Lung (tissue), 12 donors: Measurements from ENCODE around the gene SLC8A2. TPM values are rescaled to one million over a fixed set of nuclear protein-coding genes. Genes with fewer than 3 reads are reported as not detected.

Source experiments
- ATAC-seq: fragments of 200-7000 bp; cut with Tn5 transposase; one replicate; pipeline ENCODE4 v1.9.1; 2020; ENCODE audit warnings: moderate number of reproducible peaks; ENCODE audit not compliant: insufficient read depth, low FRiP score
- DNase-seq, 3 donors: peaks; one replicate each; pipeline ENCODE4 v3.0.0-alpha.2; 2013 to 2017
- H3K27ac ChIP-seq, 2 donors: one replicate each; pipeline ENCODE4 v1.5.1; 2013; ENCODE audit warnings: mild to moderate bottlenecking in 2 of 2, moderate library complexity in 2 of 2, control low read depth in 1 of 2, inconsistent platforms in 1 of 2, low read depth in 1 of 2, low read length in 1 of 2
- H3K27me3 ChIP-seq, 3 donors: one replicate each; pipeline ENCODE4 v1.5.1; 2013; ENCODE audit warnings: low read length in 2 of 3; ENCODE audit not compliant: control insufficient read depth in 3 of 3, insufficient read depth in 3 of 3
- H3K36me3 ChIP-seq, 4 donors: one replicate each; pipeline ENCODE4 v1.5.1; 2013; ENCODE audit warnings: low read length in 4 of 4, mild to moderate bottlenecking in 1 of 4, moderate library complexity in 1 of 4; ENCODE audit not compliant: control insufficient read depth in 4 of 4, insufficient read depth in 4 of 4
- H3K4me1 ChIP-seq, 5 donors: one replicate each; pipeline ENCODE4 v1.5.1; 2013; ENCODE audit warnings: low read length in 5 of 5, mild to moderate bottlenecking in 2 of 5, moderate library complexity in 1 of 5; ENCODE audit not compliant: control insufficient read depth in 5 of 5, insufficient read depth in 5 of 5
- H3K4me3 ChIP-seq: one replicate; pipeline ENCODE4 v1.5.1; 2013; ENCODE audit warnings: mild to moderate bottlenecking, control low read depth, moderate library complexity
- H3K9ac ChIP-seq, 2 donors: one replicate each; pipeline ENCODE4 v1.5.1; 2013; ENCODE audit warnings: low read length in 2 of 2, control low read depth in 1 of 2; ENCODE audit not compliant: insufficient read depth in 1 of 2
- H3K9me3 ChIP-seq, 4 donors: one replicate each; pipeline ENCODE4 v1.5.1; 2013; ENCODE audit warnings: low read length in 3 of 4, mild to moderate bottlenecking in 1 of 4, moderate library complexity in 1 of 4; ENCODE audit not compliant: control insufficient read depth in 4 of 4, insufficient read depth in 3 of 4
- WGBS, 2 donors: extraction: QIAGEN DNeasy Blood & Tissue Kit; methylation state at CpG; one replicate each; pipeline ENCODE4 v1.1.7; 2013; 5-methylcytosine and 5-hydroxymethylcytosine counted together
- polyA plus RNA-seq, 2 donors: library from polyadenylated mRNA; stranded (reverse); fragments of 200-250 nt; gene quantifications; one replicate each; pipeline ENCODE4 v1.2.1, GENCODE V29; 2013
- total RNA-seq, 2 donors: library from RNA; depleted of rRNA in 1 of 2; stranded (reverse); fragments of >200 nt in 1 of 2; gene quantifications; one replicate each; pipeline ENCODE4 v1.2.1, GENCODE V29; 2014 to 2021
- TF ChIP-seq, protein P1 (sequence below): IDR thresholded peaks from 2 replicates; pipeline ENCODE4 v1.5.1; 2012; ENCODE audit warnings: mild to moderate bottlenecking; ENCODE audit errors: control extremely low read depth, extremely low read depth
- donor health status: control.
- donor health status: control.
- donor health status: Bipolar disorder and iron deficiency.
- donor health status: healthy.
- donor health status: DM: yes; HTN: yes; CAD: no.

The SLC8A2 gene
- total and polyA plus RNA-seq, 4 donors, result 0.10 to 0.26 (median 0.15) TPM

DNA sequence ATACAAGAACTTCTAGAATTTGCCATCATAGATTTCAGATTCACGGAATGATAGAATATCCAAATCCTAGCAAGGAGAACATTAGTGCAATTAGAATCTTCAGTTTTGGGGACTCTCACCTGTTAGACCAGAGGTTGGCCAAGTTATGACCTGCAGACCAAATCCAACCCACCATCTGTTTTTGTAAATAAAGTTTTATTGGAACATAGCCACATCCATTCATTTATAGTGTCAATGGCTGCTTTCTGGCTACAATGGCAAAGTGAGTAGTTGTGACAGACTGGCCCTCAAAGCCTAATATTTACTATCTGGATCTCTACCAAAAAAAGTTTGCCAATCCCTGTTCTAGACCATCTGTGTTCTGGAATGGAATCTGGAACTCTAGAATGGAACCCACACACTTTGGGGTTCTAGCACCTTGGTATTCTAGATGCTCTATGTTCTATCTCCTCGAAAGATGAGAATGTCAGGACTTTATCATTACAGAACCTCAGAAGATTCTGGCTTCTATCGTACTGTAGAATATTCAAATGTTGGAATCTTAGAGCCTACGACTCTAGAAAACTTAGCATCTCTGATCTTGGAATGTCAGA lies 9.9 kb upstream of the SLC8A2 start:
- no peak overlapping the region for H3K27ac ChIP-seq
- peaks cover 0 to 13% (median 4%) of the 10 kb centered on the region in 5 donors for H3K4me1 ChIP-seq
- H3K36me3 ChIP-seq, result peaks cover 0 to 7% (median 2%) of the 10 kb centered on the region in 4 donors
- no peaks in the 10 kb centered on the region for H3K9me3 ChIP-seq
- ATAC-seq (no peak), DNase-seq (no peak)
- H3K27me3 ChIP-seq, result no peaks in the 10 kb centered on the region
- no peak overlapping the region for H3K4me3 ChIP-seq
- TF ChIP-seq, protein P1, sequence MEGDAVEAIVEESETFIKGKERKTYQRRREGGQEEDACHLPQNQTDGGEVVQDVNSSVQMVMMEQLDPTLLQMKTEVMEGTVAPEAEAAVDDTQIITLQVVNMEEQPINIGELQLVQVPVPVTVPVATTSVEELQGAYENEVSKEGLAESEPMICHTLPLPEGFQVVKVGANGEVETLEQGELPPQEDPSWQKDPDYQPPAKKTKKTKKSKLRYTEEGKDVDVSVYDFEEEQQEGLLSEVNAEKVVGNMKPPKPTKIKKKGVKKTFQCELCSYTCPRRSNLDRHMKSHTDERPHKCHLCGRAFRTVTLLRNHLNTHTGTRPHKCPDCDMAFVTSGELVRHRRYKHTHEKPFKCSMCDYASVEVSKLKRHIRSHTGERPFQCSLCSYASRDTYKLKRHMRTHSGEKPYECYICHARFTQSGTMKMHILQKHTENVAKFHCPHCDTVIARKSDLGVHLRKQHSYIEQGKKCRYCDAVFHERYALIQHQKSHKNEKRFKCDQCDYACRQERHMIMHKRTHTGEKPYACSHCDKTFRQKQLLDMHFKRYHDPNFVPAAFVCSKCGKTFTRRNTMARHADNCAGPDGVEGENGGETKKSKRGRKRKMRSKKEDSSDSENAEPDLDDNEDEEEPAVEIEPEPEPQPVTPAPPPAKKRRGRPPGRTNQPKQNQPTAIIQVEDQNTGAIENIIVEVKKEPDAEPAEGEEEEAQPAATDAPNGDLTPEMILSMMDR, result no peak
- 96 to 97% methylated on average over 4 of the region's 4 CpGs for WGBS, 2 donors
- H3K9ac ChIP-seq, result no peak overlapping the region

DNA sequence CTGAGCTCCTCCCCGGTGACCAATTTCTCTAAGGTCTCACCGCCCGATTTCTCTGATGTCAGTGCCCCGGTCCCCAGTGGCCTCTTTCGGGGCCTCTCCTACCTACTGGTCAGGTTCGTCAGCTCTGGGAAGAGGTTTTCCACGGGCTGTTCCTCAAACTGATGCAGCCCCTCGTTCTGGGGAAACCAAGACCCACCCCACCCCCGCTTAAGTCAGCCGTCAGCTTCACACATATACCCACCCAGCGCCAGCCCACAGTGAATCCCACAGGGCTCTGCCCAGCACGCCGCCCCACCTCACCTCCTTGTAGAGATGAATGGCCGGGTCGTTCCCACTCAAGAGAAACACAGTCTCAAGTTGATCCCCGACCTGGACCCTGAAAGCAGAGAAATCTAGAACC lies 9.0 kb upstream of the SLC8A2 start:
- H3K36me3 ChIP-seq, result peaks cover 0 to 5% (median 2%) of the 10 kb centered on the region in 4 donors
- H3K27me3 ChIP-seq, result no peaks in the 10 kb centered on the region
- 86 to 89% methylated on average over 16 of the region's 16 CpGs for WGBS, 2 donors
- ATAC-seq, result no peak
- TF ChIP-seq, protein P1, result no peak
- H3K9me3 ChIP-seq, result no peaks in the 10 kb centered on the region
- peaks cover 0 to 13% (median 4%) of the 10 kb centered on the region in 5 donors for H3K4me1 ChIP-seq
- H3K27ac ChIP-seq, result no peak overlapping the region
- H3K9ac ChIP-seq, result no peak overlapping the region
- no peak overlapping the region for H3K4me3 ChIP-seq
- DNase-seq, result no peak

DNA sequence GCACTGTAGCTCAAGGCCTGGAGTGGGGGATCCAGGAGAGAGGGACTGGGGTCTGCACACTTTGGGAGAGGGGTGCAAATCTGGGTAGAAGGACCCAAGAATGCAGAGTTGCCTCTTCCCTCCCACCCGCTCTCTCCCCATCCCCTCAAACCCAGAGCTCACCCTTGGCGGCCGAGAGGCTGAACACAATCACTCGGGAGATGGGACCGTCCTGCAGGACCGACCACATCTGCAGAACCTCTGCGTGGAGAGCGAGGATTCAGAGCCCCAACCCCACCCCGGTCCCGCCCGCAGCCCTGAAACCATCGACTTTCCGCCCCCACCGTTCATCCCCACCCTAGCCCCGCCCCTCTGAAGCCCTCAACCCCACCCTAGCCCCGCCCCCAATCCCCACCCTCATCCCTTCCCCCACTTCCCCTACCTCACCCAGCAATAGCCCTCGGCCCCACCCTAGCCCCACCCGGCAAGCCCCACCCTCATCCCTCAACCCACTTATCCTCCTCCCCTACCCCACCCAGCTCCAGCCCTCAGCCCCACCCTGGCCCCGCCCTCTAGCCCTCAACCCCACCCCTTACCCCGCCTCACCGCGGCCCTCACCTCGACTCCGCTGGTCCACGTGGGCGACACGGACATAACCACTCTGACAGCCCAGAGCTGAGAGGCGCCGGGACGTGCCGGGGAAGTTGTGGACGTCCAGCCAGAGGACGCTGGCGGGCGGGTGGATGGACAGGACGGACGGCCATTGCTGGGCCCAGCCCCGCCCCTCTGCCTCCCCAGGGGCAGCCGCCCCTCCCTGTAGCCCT lies 8.2 kb upstream of the SLC8A2 start:
- TF ChIP-seq, protein P1, result no peak
- no peak for ATAC-seq
- Histone ChIP-seq H3K9me3 (no peaks in the 10 kb centered on the region), H3K4me1 (peaks cover 0 to 10% (median 4%) of the 10 kb centered on the region in 5 donors), H3K36me3 (no peaks in the 10 kb centered on the region), H3K27me3 (no peaks in the 10 kb centered on the region), H3K27ac (no peak overlapping the region), H3K9ac (no peak overlapping the region), H3K4me3 (no peak overlapping the region)
- WGBS, 2 donors, result 26 to 36% methylated on average over 36 to 39 of the region's 39 CpGs
- DNase-seq, result no peak
